Activated T-helper 2 cell treated with anti-CD3 and anti-CD28 coated beads, Interferon-gamma antibody, Interleukin-2, Interleukin-4, amounts not matched to agents 10 μg/mL and 5 μg/mL and 100 μg/mL, durations not matched to agents 14 hours and 24 hours and 36 hours (primary cell): ENCODE measurements around the gene GRPEL2. TPM values are rescaled to one million over a fixed set of nuclear protein-coding genes. Genes with fewer than 3 reads are reported as not detected.

Experiments
- DNase-seq: peaks from one replicate; pipeline ENCODE4 v3.0.0; 2021; ENCODE audit warnings: low spot score
- H3K27ac Mint-ChIP-seq: one replicate; pipeline ENCODE4 v1.8.0; 2021; ENCODE audit warnings: mixed read lengths
- H3K27me3 Mint-ChIP-seq: one replicate; pipeline ENCODE4 v1.8.0; 2021; ENCODE audit warnings: low read depth, mixed read lengths
- H3K36me3 Mint-ChIP-seq: one replicate; pipeline ENCODE4 v1.8.0; 2021; ENCODE audit warnings: low read depth, mixed read lengths
- H3K4me1 Mint-ChIP-seq: one replicate; pipeline ENCODE4 v1.8.0; 2021; ENCODE audit warnings: low read depth, mixed read lengths
- H3K4me3 Mint-ChIP-seq: one replicate; pipeline ENCODE4 v1.8.0; 2021; ENCODE audit warnings: low read depth, mild to moderate bottlenecking, moderate library complexity, mixed read lengths
- H3K9me3 Mint-ChIP-seq: one replicate; pipeline ENCODE4 v1.8.0; 2021; ENCODE audit warnings: mixed read lengths
- intact Hi-C: fragments of 100-400 bp; cut with micrococcal nuclease; formaldehyde crosslinking; loops from one replicate; pipeline ENCODE4 v1.15.1; 2023
- total RNA-seq: library from RNA; stranded (reverse); gene quantifications from 2 replicates; pipeline ENCODE4 v1.2.3, GENCODE V29; 2022

Gene GRPEL2
- total RNA-seq, 1 donor from 2014 or later, result 22.5 TPM

- H3K4me1 Mint-ChIP-seq, result no peaks in the 10 kb centered on the region
- H3K27me3 Mint-ChIP-seq, result no peaks in the 10 kb centered on the region
- H3K27ac Mint-ChIP-seq, result no peak overlapping the region
- no peak overlapping the region for H3K4me3 Mint-ChIP-seq
- no peak for DNase-seq
- no peaks in the 10 kb centered on the region for H3K9me3 Mint-ChIP-seq
- H3K36me3 Mint-ChIP-seq, result no peaks in the 10 kb centered on the region
- intact Hi-C loops, result no loop called here
Observed at GRCh38 chr5:149376104-149376503, 30.8 kb downstream of the GRPEL2 start.

GRCh38 chr5:149376711-149377447, 31.6 kb downstream of the GRPEL2 start:
- Mint-ChIP-seq H3K4me3 (no peak overlapping the region), H3K4me1 (no peaks in the 10 kb centered on the region), H3K27ac (no peak overlapping the region), H3K36me3 (no peaks in the 10 kb centered on the region), H3K27me3 (no peaks in the 10 kb centered on the region), H3K9me3 (no peaks in the 10 kb centered on the region)
- DNase-seq, result no peak
- intact Hi-C loops, result no loop called here

GRCh38 chr5:149378241-149378820, 33.0 kb downstream of the GRPEL2 start:
- Mint-ChIP-seq H3K4me1 (no peaks in the 10 kb centered on the region), H3K36me3 (no peaks in the 10 kb centered on the region), H3K4me3 (no peak overlapping the region), H3K27me3 (no peaks in the 10 kb centered on the region), H3K9me3 (no peaks in the 10 kb centered on the region), H3K27ac (no peak overlapping the region)
- no peak for DNase-seq
- intact Hi-C loops, result no loop called here

GRCh38 chr5:149379177-149379761, 34.0 kb downstream of the GRPEL2 start, which contains the start of gene IL17B:
Gene IL17B (minus strand): TSS chr5:149379292. CDS start chr5:149379225, 67 bp downstream.
- Mint-ChIP-seq H3K9me3 (no peaks in the 10 kb centered on the region), H3K36me3 (no peaks in the 10 kb centered on the region), H3K27me3 (no peaks in the 10 kb centered on the region), H3K4me3 (no peak within 1 kb of the TSS), H3K27ac (no peak within 1 kb of the TSS), H3K4me1 (no peaks in the 10 kb centered on the region)
- no peak for DNase-seq
- intact Hi-C loops, result no loop called here

GRCh38 chr5:149379818-149380374, 34.6 kb downstream of the GRPEL2 start:
- intact Hi-C loops, result no loop called here
- Mint-ChIP-seq H3K9me3 (no peaks in the 10 kb centered on the region), H3K4me3 (no peak overlapping the region), H3K27me3 (no peaks in the 10 kb centered on the region), H3K4me1 (no peaks in the 10 kb centered on the region), H3K27ac (no peak overlapping the region), H3K36me3 (no peaks in the 10 kb centered on the region)
- DNase-seq, result no peak

- H3K27me3 Mint-ChIP-seq, result no peaks in the 10 kb centered on the region
- no peaks in the 10 kb centered on the region for H3K9me3 Mint-ChIP-seq
- no peak overlapping the region for H3K4me3 Mint-ChIP-seq
- no peak overlapping the region for H3K27ac Mint-ChIP-seq
- DNase-seq, result no peak
- H3K36me3 Mint-ChIP-seq, result no peaks in the 10 kb centered on the region
- no peaks in the 10 kb centered on the region for H3K4me1 Mint-ChIP-seq
- intact Hi-C loops, result no loop called here
Observed at GRCh38 chr5:149380466-149381121, 35.3 kb downstream of the GRPEL2 start.

- DNase-seq, result no peak
- no peak overlapping the region for H3K27ac Mint-ChIP-seq
- intact Hi-C loops, result no loop called here
- no peaks in the 10 kb centered on the region for H3K4me1 Mint-ChIP-seq
- H3K9me3 Mint-ChIP-seq, result no peaks in the 10 kb centered on the region
- no peaks in the 10 kb centered on the region for H3K36me3 Mint-ChIP-seq
- no peaks in the 10 kb centered on the region for H3K27me3 Mint-ChIP-seq
- no peak overlapping the region for H3K4me3 Mint-ChIP-seq
Observed at GRCh38 chr5:149381261-149381985, 36.1 kb downstream of the GRPEL2 start.

- no peaks in the 10 kb centered on the region for H3K27me3 Mint-ChIP-seq
- H3K4me1 Mint-ChIP-seq, result no peaks in the 10 kb centered on the region
- no peak overlapping the region for H3K4me3 Mint-ChIP-seq
- peak; percentile 59 for DNase-seq
- H3K27ac Mint-ChIP-seq, result no peak overlapping the region
- no peaks in the 10 kb centered on the region for H3K9me3 Mint-ChIP-seq
- no peaks in the 10 kb centered on the region for H3K36me3 Mint-ChIP-seq
- intact Hi-C loops, result loop anchor here (1.0 to 2.0 kb wide), 2 partner anchors 53 to 182 kb away; no protein-coding TSS in a partner anchor
Observed at GRCh38 chr5:149381986-149382338, 36.7 kb downstream of the GRPEL2 start.

- Mint-ChIP-seq H3K27me3 (no peaks in the 10 kb centered on the region), H3K9me3 (no peaks in the 10 kb centered on the region), H3K4me1 (no peaks in the 10 kb centered on the region), H3K27ac (no peak overlapping the region), H3K4me3 (no peak overlapping the region), H3K36me3 (no peaks in the 10 kb centered on the region)
- intact Hi-C loops, result loop anchor here (1.0 to 2.0 kb wide), 2 partner anchors 52 to 182 kb away; no protein-coding TSS in a partner anchor
- DNase-seq, result no peak
Observed at GRCh38 chr5:149382517-149383220, 37.4 kb downstream of the GRPEL2 start.

- intact Hi-C loops, result loop anchor here (2.0 kb wide), 1 partner anchor 51 kb away; no protein-coding TSS in a partner anchor
- no peak for DNase-seq
- Mint-ChIP-seq H3K4me1 (no peaks in the 10 kb centered on the region), H3K27me3 (peaks cover 2% of the 10 kb centered on the region), H3K4me3 (no peak overlapping the region), H3K36me3 (no peaks in the 10 kb centered on the region), H3K27ac (no peak overlapping the region), H3K9me3 (no peaks in the 10 kb centered on the region)
Observed at GRCh38 chr5:149383399-149383798, 38.1 kb downstream of the GRPEL2 start.

GRCh38 chr5:149386166-149386565, 40.9 kb downstream of the GRPEL2 start:
- Mint-ChIP-seq H3K27me3 (peaks cover 9% of the 10 kb centered on the region), H3K27ac (no peak overlapping the region)

More at GRCh38 chr5:149386166-149386565, 40.9 kb downstream of the GRPEL2 start:
- Mint-ChIP-seq H3K4me1 (no peaks in the 10 kb centered on the region), H3K4me3 (no peak overlapping the region), H3K9me3 (no peaks in the 10 kb centered on the region), H3K36me3 (no peaks in the 10 kb centered on the region)
- intact Hi-C loops, result no loop called here
- DNase-seq, result no peak
